Peyer's patch (tissue), 4 donors: ENCODE measurements around the gene STYXL2. TPM values are rescaled to one million over a fixed set of nuclear protein-coding genes. Genes with fewer than 3 reads are reported as not detected.

Experiments used
- DNase-seq, 3 donors: peaks; one replicate each; pipeline ENCODE4 v3.0.0-alpha.2; 2017 to 2019
- H3K27ac ChIP-seq, 4 donors: fragments of 200-600 bp; sonication (generic); one replicate each; pipeline ENCODE4 v1.5.1; 2016 to 2019
- H3K27me3 ChIP-seq, 2 donors: fragments of 200-600 bp; sonication (generic); one replicate each; pipeline ENCODE4 v1.5.1; 2019
- H3K36me3 ChIP-seq, 3 donors: fragments of 200-600 bp; sonication (generic); one replicate each; pipeline ENCODE4 v1.5.1; 2016 to 2019
- H3K4me1 ChIP-seq, 4 donors: fragments of 200-600 bp; sonication (generic); one replicate each; pipeline ENCODE4 v1.5.1; 2016 to 2019
- H3K4me3 ChIP-seq, 4 donors: fragments of 200-600 bp; sonication (generic); 1 replicate in 3 of 4; 2 replicates in 1 of 4; pipeline ENCODE4 v1.5.1; 2016 to 2019; ENCODE audit warnings: mild to moderate bottlenecking in 1 of 4
- H3K9me3 ChIP-seq, 4 donors: fragments of 200-600 bp; sonication (generic); one replicate each; pipeline ENCODE4 v1.5.1; 2016 to 2019; ENCODE audit warnings: mild to moderate bottlenecking in 1 of 4
- POLR2A ChIP-seq, 2 donors: fragments of 450-650 bp; IDR thresholded peaks; one replicate each; pipeline ENCODE4 v1.5.1; 2017; ENCODE audit warnings: antibody characterized with exemption in 2 of 2, mild to moderate bottlenecking in 2 of 2, moderate library complexity in 2 of 2
- total RNA-seq, 4 donors: library from RNA; depleted of rRNA; stranded (reverse); fragments of >200 nt; gene quantifications; one replicate each; pipeline ENCODE4 v1.1.0, GENCODE V29; 2016
- TF ChIP-seq, protein P1 (sequence below), 6 experiments: fragments of 450-650 bp in 4 of 6; fragments of 200-600 bp in 2 of 6; sonication (generic) in 1 of 6; IDR thresholded peaks; one replicate each; pipeline ENCODE4 v1.5.1; 2017 to 2019; ENCODE audit warnings: antibody characterized with exemption in 6 of 6, mild to moderate bottlenecking in 3 of 6, moderate library complexity in 1 of 6

Gene STYXL2
- total RNA-seq, 4 donors from 2014 or later: not detected

DNA sequence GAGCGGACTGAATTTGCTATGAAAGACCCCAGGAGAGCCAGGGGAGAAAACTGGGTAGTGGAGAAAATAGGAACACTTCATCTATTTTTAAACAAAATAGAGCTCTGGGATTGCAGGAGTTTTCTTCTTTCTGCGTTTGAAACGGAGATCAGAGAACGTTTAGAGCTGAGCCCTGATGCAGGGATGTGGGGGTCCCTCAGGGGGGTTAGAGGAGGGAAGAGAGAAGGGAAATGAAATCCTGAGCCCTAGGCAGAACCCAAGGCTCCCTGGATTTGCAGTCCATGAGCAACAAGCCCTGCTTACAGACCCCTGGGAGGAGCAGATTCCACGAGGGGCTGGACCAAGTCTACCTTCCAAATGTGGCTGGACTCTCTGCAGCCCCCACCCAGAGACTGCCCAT lies 21.8 kb downstream of the STYXL2 start:
- Histone ChIP-seq H3K4me3 (no peak overlapping the region), H3K4me1 (no peaks in the 10 kb centered on the region), H3K27me3 (no peaks in the 10 kb centered on the region), H3K36me3 (no peaks in the 10 kb centered on the region), H3K9me3 (no peaks in the 10 kb centered on the region), H3K27ac (no peak overlapping the region)
- TF ChIP-seq, protein P1, sequence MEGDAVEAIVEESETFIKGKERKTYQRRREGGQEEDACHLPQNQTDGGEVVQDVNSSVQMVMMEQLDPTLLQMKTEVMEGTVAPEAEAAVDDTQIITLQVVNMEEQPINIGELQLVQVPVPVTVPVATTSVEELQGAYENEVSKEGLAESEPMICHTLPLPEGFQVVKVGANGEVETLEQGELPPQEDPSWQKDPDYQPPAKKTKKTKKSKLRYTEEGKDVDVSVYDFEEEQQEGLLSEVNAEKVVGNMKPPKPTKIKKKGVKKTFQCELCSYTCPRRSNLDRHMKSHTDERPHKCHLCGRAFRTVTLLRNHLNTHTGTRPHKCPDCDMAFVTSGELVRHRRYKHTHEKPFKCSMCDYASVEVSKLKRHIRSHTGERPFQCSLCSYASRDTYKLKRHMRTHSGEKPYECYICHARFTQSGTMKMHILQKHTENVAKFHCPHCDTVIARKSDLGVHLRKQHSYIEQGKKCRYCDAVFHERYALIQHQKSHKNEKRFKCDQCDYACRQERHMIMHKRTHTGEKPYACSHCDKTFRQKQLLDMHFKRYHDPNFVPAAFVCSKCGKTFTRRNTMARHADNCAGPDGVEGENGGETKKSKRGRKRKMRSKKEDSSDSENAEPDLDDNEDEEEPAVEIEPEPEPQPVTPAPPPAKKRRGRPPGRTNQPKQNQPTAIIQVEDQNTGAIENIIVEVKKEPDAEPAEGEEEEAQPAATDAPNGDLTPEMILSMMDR (IDR thresholded peaks at IDR 0.05): no peak
- no peak for TF ChIP-seq POLR2A (IDR thresholded peaks at IDR 0.05)
- no peak for DNase-seq

DNA sequence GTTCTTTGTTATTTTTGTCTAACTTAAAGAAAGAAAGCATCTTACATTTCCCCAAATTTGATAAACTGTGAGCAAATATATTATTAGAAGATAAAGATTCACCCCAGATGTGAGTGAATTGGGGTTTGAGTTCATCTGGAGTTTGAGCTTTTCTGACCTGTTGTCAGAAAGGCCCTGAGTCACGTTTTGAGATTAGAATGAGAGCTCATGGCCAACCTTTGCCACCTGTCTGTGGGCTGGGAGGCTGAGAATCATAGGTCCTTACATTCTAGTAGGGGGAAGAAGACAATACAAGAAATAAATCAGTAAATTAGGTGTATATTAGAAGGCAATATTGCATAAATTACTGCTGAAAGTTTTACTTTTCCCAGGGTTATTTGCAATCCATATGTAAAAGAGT lies 22.3 kb downstream of the STYXL2 start:
- no peak for TF ChIP-seq POLR2A (IDR thresholded peaks at IDR 0.05)
- TF ChIP-seq, protein P1 (IDR thresholded peaks at IDR 0.05): peak in 3 of 6 experiments; percentile 22 to 49 (median 32)
- Histone ChIP-seq H3K4me1 (peaks cover 0 to 3% (median 0%) of the 10 kb centered on the region in 4 donors), H3K9me3 (no peaks in the 10 kb centered on the region), H3K27me3 (no peaks in the 10 kb centered on the region), H3K36me3 (no peaks in the 10 kb centered on the region), H3K27ac (no peak overlapping the region), H3K4me3 (no peak overlapping the region)
- no peak for DNase-seq

DNA sequence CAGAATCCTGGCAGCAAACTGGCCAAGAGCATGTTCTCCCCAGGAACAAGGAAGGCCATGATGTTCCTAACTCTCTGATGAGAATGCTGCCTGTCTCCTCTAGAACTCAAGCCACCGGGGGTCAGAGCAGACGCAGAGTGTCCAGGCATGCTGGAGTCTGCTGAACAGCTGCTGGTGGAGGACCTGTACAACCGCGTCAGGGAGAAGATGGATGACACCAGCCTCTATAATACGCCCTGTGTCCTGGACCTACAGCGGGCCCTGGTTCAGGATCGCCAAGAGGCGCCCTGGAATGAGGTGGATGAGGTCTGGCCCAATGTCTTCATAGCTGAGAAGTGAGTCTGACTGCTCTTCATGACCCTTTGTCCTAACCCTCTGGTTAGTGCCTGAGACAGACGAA lies 23.4 kb downstream of the STYXL2 start:
- Histone ChIP-seq H3K27ac (no peak overlapping the region), H3K27me3 (no peaks in the 10 kb centered on the region), H3K4me1 (peaks cover 0 to 6% (median 2%) of the 10 kb centered on the region in 4 donors), H3K36me3 (no peaks in the 10 kb centered on the region), H3K9me3 (no peaks in the 10 kb centered on the region), H3K4me3 (no peak overlapping the region)
- DNase-seq: no peak
- TF ChIP-seq POLR2A (IDR thresholded peaks at IDR 0.05): no peak
- TF ChIP-seq, protein P1 (IDR thresholded peaks at IDR 0.05): no peak

DNA sequence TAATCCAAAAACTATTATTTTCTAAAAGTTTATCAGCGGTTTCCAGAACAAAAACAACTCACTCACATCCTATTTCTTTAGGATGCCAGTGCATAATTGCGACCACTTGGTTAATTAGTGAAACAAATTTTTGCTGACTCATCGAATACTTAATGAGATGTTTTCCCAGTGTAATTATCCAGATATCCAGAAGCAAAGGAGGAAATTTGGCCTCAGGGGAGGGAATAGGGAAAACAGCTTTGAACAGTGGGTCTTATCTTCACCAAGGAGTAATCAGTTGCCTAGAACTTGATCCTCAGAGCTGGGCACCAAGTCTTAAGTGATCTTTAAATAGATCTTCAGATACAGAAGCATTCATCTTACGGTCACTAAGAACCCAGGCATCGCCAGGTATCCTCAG lies 24.3 kb downstream of the STYXL2 start:
- no peaks in the 10 kb centered on the region for H3K36me3 ChIP-seq
- H3K27ac ChIP-seq: no peak overlapping the region
- DNase-seq: no peak
- H3K27me3 ChIP-seq: no peaks in the 10 kb centered on the region
- H3K9me3 ChIP-seq: no peaks in the 10 kb centered on the region
- TF ChIP-seq POLR2A (IDR thresholded peaks at IDR 0.05): no peak
- TF ChIP-seq, protein P1 (IDR thresholded peaks at IDR 0.05): no peak
- no peak overlapping the region for H3K4me3 ChIP-seq
- H3K4me1 ChIP-seq: peaks cover 0 to 6% (median 2%) of the 10 kb centered on the region in 4 donors

DNA sequence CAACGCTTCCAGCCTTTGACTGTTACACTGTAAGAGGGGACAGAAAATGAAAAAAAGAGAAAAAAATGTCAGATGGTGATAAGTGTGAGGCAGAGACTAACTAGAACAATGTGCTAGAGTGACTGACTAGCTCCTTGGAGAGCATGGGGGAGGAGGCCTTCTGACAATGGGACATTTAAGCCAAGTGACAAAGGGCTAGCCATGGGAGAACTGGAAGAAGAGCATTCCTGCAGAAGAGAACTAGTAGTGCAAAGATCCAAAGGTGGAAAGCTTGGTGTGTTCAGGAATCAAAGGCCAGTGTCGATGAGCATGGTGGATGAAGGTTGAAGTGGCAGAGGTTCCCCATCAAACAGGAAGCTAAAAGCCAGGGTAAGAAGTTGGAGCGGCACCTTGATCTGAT lies 25.8 kb downstream of the STYXL2 start:
- no peaks in the 10 kb centered on the region for H3K36me3 ChIP-seq
- no peaks in the 10 kb centered on the region for H3K27me3 ChIP-seq
- H3K9me3 ChIP-seq: no peaks in the 10 kb centered on the region
- H3K4me3 ChIP-seq: no peak overlapping the region
- H3K27ac ChIP-seq: peak overlapping the region in 2 of 4 donors; percentile 44 to 50
- peaks cover 0 to 6% (median 2%) of the 10 kb centered on the region in 4 donors for H3K4me1 ChIP-seq
- no peak for TF ChIP-seq POLR2A (IDR thresholded peaks at IDR 0.05)
- TF ChIP-seq, protein P1 (IDR thresholded peaks at IDR 0.05): no peak
- no peak for DNase-seq

DNA sequence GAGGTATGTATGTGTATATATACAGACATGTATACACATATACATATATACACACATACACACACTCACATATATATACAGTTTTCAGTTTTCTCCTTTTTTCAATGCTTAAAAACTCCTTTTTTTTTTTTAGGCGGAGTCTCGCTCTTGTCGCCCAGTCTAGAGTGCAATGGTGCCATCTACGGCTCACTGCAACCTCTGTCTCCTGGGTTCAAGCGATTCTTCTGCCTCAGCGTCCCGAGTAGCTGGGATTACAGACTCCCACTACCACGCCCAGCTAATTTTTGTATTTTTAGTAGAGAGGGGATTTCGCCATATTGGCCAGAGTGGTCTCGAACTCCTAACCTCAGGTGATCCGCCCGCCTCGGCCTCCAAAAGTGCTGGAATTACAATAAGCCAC lies 27.0 kb downstream of the STYXL2 start:
- H3K4me3 ChIP-seq: peak overlapping the region; percentile 25 to 61 (median 42)
- no peaks in the 10 kb centered on the region for H3K27me3 ChIP-seq
- no peak for TF ChIP-seq POLR2A (IDR thresholded peaks at IDR 0.05)
- TF ChIP-seq, protein P1 (IDR thresholded peaks at IDR 0.05): peak in 2 of 6 experiments; percentile 21 to 31
- peaks cover 0 to 6% (median 2%) of the 10 kb centered on the region in 4 donors for H3K4me1 ChIP-seq
- H3K27ac ChIP-seq: peak overlapping the region in 3 of 4 donors; percentile 42 to 71 (median 45)
- no peaks in the 10 kb centered on the region for H3K36me3 ChIP-seq
- H3K9me3 ChIP-seq: no peaks in the 10 kb centered on the region
- no peak for DNase-seq
